Measurements from ENCODE around the gene MYT1. TPM values are rescaled to one million over a fixed set of nuclear protein-coding genes. Genes with fewer than 3 reads are reported as not detected.

MYT1 gene
- total RNA-seq, 1 experiment from 2014 or later = not detected

GRCh38 chr20:64188682-64189529 lies 24.7 kb downstream of the MYT1 start:
- Histone ChIP-seq H3F3A (ENCODE audit: insufficient read depth, low read depth) (no peaks in the 10 kb centered on the region), H3K27ac (no peak overlapping the region), H3K9me2 (ENCODE audit: insufficient read depth) (no peaks in the 10 kb centered on the region), H3K4me2 (no peak overlapping the region), H3K36me3 (ENCODE audit: low read depth) (no peaks in the 10 kb centered on the region), H3K79me2 (ENCODE audit: low read depth) (no peaks in the 10 kb centered on the region), H4K20me1 (ENCODE audit: insufficient read depth) (no peaks in the 10 kb centered on the region; the same call in 1 of the 2 replicates), H3K9me3 (ENCODE audit: insufficient read depth, low read depth) (no peaks in the 10 kb centered on the region), H2AFZ (no peak overlapping the region), H3K4me3 (no peak overlapping the region), H3K4me1 (replicated peaks; ENCODE audit: insufficient read depth) (no peaks in the 10 kb centered on the region), H3K27me3 (ENCODE audit: insufficient read depth, low read depth) (peaks cover 100% of the 10 kb centered on the region)
- DNase-seq = peak in 1 of 2 experiments; percentile 53
- intact Hi-C loops (cut with micrococcal nuclease; ENCODE audit: unreplicated experiment) = no loop called here
- CTCF ChIA-PET = no interaction called here
- no TSS peak for BruUV-seq (replicated peaks)
- TF ChIP-seq EZH2 (IDR thresholded peaks at IDR 0.05; ENCODE audit: low read depth) = no peak
- no peak for TF ChIP-seq CTCF (conservative IDR thresholded peaks at IDR 0.05)
- POLR2A ChIA-PET (ENCODE audit: unreplicated experiment) = no interaction called here

GRCh38 chr20:64189530-64189966 lies 25.3 kb downstream of the MYT1 start:
- intact Hi-C loops (cut with micrococcal nuclease; ENCODE audit: unreplicated experiment) = no loop called here
- Histone ChIP-seq H4K20me1 (ENCODE audit: insufficient read depth) (no peaks in the 10 kb centered on the region; the same call in 1 of the 2 replicates), H3K4me3 (no peak overlapping the region), H3K9me2 (ENCODE audit: insufficient read depth) (no peaks in the 10 kb centered on the region), H3K27me3 (ENCODE audit: insufficient read depth, low read depth) (peaks cover 100% of the 10 kb centered on the region), H3K4me1 (replicated peaks; ENCODE audit: insufficient read depth) (no peaks in the 10 kb centered on the region), H3K36me3 (ENCODE audit: low read depth) (no peaks in the 10 kb centered on the region), H3K27ac (no peak overlapping the region), H3K9me3 (ENCODE audit: insufficient read depth, low read depth) (no peaks in the 10 kb centered on the region), H3K79me2 (ENCODE audit: low read depth) (no peaks in the 10 kb centered on the region), H3F3A (ENCODE audit: insufficient read depth, low read depth) (no peaks in the 10 kb centered on the region), H3K4me2 (no peak overlapping the region), H2AFZ (no peak overlapping the region)
- POLR2A ChIA-PET (ENCODE audit: unreplicated experiment) = no interaction called here
- BruUV-seq (replicated peaks) = no TSS peak
- TF ChIP-seq CTCF (conservative IDR thresholded peaks at IDR 0.05) (no peak), EZH2 (IDR thresholded peaks at IDR 0.05; ENCODE audit: low read depth) (no peak)
- CTCF ChIA-PET = no interaction called here
- DNase-seq = no peak

GRCh38 chr20:64189986-64190385 lies 25.7 kb downstream of the MYT1 start:
- BruUV-seq (replicated peaks) = no TSS peak
- intact Hi-C loops (cut with micrococcal nuclease; ENCODE audit: unreplicated experiment) = no loop called here
- no peak overlapping the region for H3K4me2 ChIP-seq
- no peaks in the 10 kb centered on the region for H3F3A ChIP-seq (ENCODE audit: insufficient read depth, low read depth)
- H3K27me3 ChIP-seq (ENCODE audit: insufficient read depth, low read depth) = peaks cover 100% of the 10 kb centered on the region
- ChIA-PET POLR2A (ENCODE audit: unreplicated experiment) (no interaction called here), CTCF (no interaction called here)
- no peaks in the 10 kb centered on the region for H3K9me3 ChIP-seq (ENCODE audit: insufficient read depth, low read depth)
- no peaks in the 10 kb centered on the region for H3K79me2 ChIP-seq (ENCODE audit: low read depth)
- H3K9me2 ChIP-seq (ENCODE audit: insufficient read depth) = no peaks in the 10 kb centered on the region
- H2AFZ ChIP-seq = no peak overlapping the region
- no peaks in the 10 kb centered on the region; the same call in 1 of the 2 replicates for H4K20me1 ChIP-seq (ENCODE audit: insufficient read depth)
- DNase-seq = no peak
- no peak overlapping the region for H3K4me3 ChIP-seq
- H3K36me3 ChIP-seq (ENCODE audit: low read depth) = no peaks in the 10 kb centered on the region
- TF ChIP-seq CTCF (conservative IDR thresholded peaks at IDR 0.05) = no peak
- no peak for TF ChIP-seq EZH2 (IDR thresholded peaks at IDR 0.05; ENCODE audit: low read depth)
- no peak overlapping the region for H3K27ac ChIP-seq
- H3K4me1 ChIP-seq (replicated peaks; ENCODE audit: insufficient read depth) = no peaks in the 10 kb centered on the region

Data from PC-9 (cell line).